ENCODE results near the gene EXOC4. TPM values are rescaled to one million over a fixed set of nuclear protein-coding genes. Genes with fewer than 3 reads are reported as not detected.

EXOC4 gene
- total RNA-seq, 1 experiment from 2014 or later: 75.8 TPM

GRCh38 chr7:133669061-133669455 is 416.2 kb downstream of the EXOC4 start:
- H3K9ac ChIP-seq (ENCODE audit: extremely low read depth, insufficient read length, low read length): no peak overlapping the region
- H4K20me1 ChIP-seq (ENCODE audit: control insufficient read depth, insufficient read depth, insufficient read length): peaks cover 3% of the 10 kb centered on the region
- H3K27ac ChIP-seq (ENCODE audit: insufficient read length, low read depth, low read length): no peak overlapping the region
- no peak overlapping the region for H2AFZ ChIP-seq (ENCODE audit: low read length)
- peak overlapping the region; percentile 67; the same call in 1 of the 2 replicates for H3K14ac ChIP-seq (ENCODE audit: insufficient read depth, low read length)
- DNase-seq: no peak
- H4K5ac ChIP-seq (ENCODE audit: insufficient read length, low read depth, low read length): no peak overlapping the region
- H3K9me3 ChIP-seq (ENCODE audit: control insufficient read depth, low read depth, low read length): no peaks in the 10 kb centered on the region
- no peak overlapping the region for H3K56ac ChIP-seq (ENCODE audit: insufficient read length, low read depth, low read length)
- no peak overlapping the region for H3K4me2 ChIP-seq (ENCODE audit: insufficient read depth, insufficient read length, low read length)
- no peaks in the 10 kb centered on the region for H3K9me3 Mint-ChIP-seq
- H3K23me2 ChIP-seq (ENCODE audit: insufficient read length, low read depth, low read length, poor library complexity, severe bottlenecking): no peaks in the 10 kb centered on the region
- no peak overlapping the region for H4K8ac ChIP-seq (replicated peaks; ENCODE audit: insufficient read length, low read depth, low read length)
- no peak overlapping the region for H3K4me3 Mint-ChIP-seq
- peaks cover 5% of the 10 kb centered on the region; the same call in 1 of the 2 replicates for H3K4me1 ChIP-seq (ENCODE audit: insufficient read depth, low read length)
- TF ChIP-seq, protein P1, sequence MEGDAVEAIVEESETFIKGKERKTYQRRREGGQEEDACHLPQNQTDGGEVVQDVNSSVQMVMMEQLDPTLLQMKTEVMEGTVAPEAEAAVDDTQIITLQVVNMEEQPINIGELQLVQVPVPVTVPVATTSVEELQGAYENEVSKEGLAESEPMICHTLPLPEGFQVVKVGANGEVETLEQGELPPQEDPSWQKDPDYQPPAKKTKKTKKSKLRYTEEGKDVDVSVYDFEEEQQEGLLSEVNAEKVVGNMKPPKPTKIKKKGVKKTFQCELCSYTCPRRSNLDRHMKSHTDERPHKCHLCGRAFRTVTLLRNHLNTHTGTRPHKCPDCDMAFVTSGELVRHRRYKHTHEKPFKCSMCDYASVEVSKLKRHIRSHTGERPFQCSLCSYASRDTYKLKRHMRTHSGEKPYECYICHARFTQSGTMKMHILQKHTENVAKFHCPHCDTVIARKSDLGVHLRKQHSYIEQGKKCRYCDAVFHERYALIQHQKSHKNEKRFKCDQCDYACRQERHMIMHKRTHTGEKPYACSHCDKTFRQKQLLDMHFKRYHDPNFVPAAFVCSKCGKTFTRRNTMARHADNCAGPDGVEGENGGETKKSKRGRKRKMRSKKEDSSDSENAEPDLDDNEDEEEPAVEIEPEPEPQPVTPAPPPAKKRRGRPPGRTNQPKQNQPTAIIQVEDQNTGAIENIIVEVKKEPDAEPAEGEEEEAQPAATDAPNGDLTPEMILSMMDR (conservative IDR thresholded peaks at IDR 0.05): no peak
- H2BK15ac ChIP-seq (ENCODE audit: low read depth, low read length): no peak overlapping the region
- no peak overlapping the region for H2AK5ac ChIP-seq (ENCODE audit: insufficient read length, low read length)
- H3K18ac ChIP-seq (ENCODE audit: insufficient read length, low read depth, low read length): no peak overlapping the region
- no peak overlapping the region for H2BK5ac ChIP-seq (ENCODE audit: insufficient read length, low read length)
- H3K27ac Mint-ChIP-seq: no peak overlapping the region; a peak in 1 of 7 replicates
- no peak overlapping the region for H2BK120ac ChIP-seq (ENCODE audit: low read depth, low read length, poor library complexity, severe bottlenecking)
- H2BK20ac ChIP-seq (ENCODE audit: low read depth, low read length, poor library complexity, severe bottlenecking): no peak overlapping the region
- no peak overlapping the region for H3K23ac ChIP-seq (ENCODE audit: insufficient read length, low read depth, low read length)
- H3K4me1 Mint-ChIP-seq: peaks cover 17 to 22% of the 10 kb centered on the region in 2 experiments
- no peaks in the 10 kb centered on the region for H3K79me1 ChIP-seq (ENCODE audit: insufficient read depth, low read depth, low read length, poor library complexity, severe bottlenecking)
- WGBS (ENCODE audit: extremely low coverage, insufficient read length, low lambda C conversion rate): no CpG with 5 or more reads among the region's 6 CpGs
- no peaks in the 10 kb centered on the region for H3K27me3 Mint-ChIP-seq (ENCODE audit: low read depth)
- H4K91ac ChIP-seq (ENCODE audit: insufficient read length, low read depth, low read length): no peak overlapping the region
- peaks cover 0 to 2% (median 0%) of the 10 kb centered on the region in 3 experiments; a peak in 2 of 7 replicates for H3K36me3 Mint-ChIP-seq (ENCODE audit: insufficient read depth in 1 of 3, low read depth in 3 of 3)
- no peak overlapping the region for H2BK12ac ChIP-seq (ENCODE audit: insufficient read length, low read depth, low read length)
- H3K27me3 ChIP-seq (ENCODE audit: insufficient read depth, low read length): no peaks in the 10 kb centered on the region
- H3K79me2 ChIP-seq (ENCODE audit: insufficient read depth, low read length): no peaks in the 10 kb centered on the region; the same call in 1 of the 2 replicates
- H3K4ac ChIP-seq (ENCODE audit: low read depth, low read length): no peak overlapping the region
- no peak overlapping the region for H3T11ph ChIP-seq (ENCODE audit: low read length)
